Fibroblast of mammary gland (primary cell): ENCODE data around the gene ZNF805.

Experiments used
- DNase-seq: peaks from one replicate; pipeline ENCODE4 v3.0.0-alpha.2; 2010; ENCODE audit warnings: low read depth
- H3K4me3 ChIP-seq: 2 replicates; pipeline ENCODE4 v1.5.1; 2011; ENCODE audit warnings: low read depth, mild to moderate bottlenecking, low read length, moderate library complexity; ENCODE audit not compliant: control insufficient read depth
- TF ChIP-seq, protein P1 (sequence below): conservative IDR thresholded peaks from 2 replicates; pipeline ENCODE4 v1.5.1; 2011; ENCODE audit warnings: low read depth, low read length, inconsistent platforms; ENCODE audit not compliant: control insufficient read depth, insufficient read depth

Gene ZNF805

DNA sequence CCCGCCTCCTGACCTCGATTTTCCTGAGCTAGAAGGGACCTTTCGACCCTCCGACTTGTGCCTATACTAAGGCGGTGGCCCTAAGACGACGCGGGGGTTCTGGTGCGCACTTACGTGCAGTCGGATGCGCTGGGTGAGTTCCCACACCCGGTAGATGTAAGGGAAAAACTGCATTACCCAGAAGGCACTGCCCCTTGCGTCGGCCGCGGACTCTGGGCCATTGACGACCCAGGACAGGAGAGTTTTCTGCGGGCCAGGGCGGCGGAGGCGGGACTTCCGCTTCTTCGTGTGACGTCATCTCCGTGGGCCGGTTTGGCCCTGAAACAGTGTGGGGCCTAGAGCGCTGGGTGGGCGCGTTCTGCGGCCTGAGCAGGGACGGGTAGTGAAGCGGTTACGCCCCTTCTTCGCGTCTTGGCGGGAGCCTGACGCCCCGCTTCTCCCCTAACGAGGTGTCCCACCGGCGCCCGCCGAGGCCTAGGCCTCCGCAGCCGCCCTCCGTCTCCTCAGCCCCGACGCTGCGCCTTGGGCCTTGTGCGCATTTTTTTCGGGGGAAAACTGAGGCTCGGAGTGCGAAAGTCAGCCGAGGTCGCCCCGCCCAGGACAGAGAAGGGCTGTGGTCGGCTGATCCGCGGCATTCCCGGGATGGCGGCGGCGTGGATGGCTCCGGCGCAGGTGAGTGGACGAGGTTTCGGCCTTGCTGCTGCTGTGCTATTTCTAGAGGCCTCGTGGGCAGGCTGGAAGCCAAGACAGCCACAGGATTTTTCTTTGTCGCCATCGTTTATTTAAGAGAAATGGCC, 39.9 kb downstream of the ZNF805 start, which contains the start of gene ZNF460:
TSS of gene ZNF460 (plus strand) at position 321 of the 797 bp plus-strand sequence. CDS start at position 643, 322 bp downstream.
- peak within 1 kb of the TSS; percentile 64 for H3K4me3 ChIP-seq
- TF ChIP-seq, protein P1, sequence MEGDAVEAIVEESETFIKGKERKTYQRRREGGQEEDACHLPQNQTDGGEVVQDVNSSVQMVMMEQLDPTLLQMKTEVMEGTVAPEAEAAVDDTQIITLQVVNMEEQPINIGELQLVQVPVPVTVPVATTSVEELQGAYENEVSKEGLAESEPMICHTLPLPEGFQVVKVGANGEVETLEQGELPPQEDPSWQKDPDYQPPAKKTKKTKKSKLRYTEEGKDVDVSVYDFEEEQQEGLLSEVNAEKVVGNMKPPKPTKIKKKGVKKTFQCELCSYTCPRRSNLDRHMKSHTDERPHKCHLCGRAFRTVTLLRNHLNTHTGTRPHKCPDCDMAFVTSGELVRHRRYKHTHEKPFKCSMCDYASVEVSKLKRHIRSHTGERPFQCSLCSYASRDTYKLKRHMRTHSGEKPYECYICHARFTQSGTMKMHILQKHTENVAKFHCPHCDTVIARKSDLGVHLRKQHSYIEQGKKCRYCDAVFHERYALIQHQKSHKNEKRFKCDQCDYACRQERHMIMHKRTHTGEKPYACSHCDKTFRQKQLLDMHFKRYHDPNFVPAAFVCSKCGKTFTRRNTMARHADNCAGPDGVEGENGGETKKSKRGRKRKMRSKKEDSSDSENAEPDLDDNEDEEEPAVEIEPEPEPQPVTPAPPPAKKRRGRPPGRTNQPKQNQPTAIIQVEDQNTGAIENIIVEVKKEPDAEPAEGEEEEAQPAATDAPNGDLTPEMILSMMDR = no peak
- DNase-seq = peak; percentile 97

DNA sequence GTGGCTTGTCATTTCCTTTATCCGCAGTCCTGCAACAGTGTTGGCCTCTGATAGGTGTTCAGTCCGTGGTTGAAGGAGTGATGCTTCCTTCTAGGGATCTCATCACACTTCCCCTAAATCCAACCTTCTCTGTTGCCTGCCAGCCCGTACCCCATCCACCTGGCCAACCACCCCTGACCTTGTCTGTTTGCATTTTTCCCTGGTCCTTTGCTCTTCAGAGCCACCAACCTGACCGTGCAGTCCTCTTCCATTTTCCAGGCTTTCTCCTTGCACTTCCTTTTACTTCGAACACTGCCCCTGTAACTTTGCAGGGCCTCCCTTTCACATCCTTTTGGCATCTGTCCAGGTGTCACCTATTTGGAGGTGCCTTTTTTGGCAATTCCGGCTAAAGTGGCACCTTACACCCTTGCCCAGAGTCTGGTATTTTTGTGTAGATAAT, 40.5 kb downstream of the ZNF805 start:
- TF ChIP-seq, protein P1 = no peak
- peak overlapping the region; percentile 64 for H3K4me3 ChIP-seq
- DNase-seq = peak; percentile 7

DNA sequence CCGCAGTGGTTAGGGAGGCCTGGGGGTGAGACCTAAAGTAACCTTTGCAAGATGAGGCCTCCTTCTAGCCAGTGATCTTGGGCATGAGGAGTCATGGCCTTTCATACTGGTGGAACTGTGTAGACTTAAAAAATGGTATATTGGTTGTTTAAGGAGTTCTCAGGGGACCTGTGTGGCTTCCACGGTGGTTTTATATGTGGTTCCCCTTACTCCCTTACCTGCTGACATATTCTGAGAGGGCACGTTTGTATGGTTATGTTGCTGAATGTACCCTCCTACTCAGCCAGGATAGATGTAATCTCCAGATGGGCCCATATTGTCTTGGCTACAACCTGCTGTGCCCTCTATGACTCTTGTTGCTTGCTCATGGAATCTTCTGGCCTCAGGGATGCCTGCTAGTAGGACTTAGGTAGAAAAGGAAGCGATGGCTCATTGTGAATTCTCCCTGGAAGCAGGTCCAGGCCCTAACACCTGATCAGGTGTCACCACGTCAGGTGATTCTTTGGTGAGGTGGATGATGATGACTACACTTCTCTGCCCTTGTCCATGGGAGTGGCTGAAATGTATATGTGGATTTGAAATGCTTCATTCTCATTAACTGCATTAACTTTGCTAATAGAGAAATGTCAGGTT, 41.7 kb downstream of the ZNF805 start:
- TF ChIP-seq, protein P1 = no peak
- peak overlapping the region; percentile 21 for H3K4me3 ChIP-seq
- DNase-seq = no peak

DNA sequence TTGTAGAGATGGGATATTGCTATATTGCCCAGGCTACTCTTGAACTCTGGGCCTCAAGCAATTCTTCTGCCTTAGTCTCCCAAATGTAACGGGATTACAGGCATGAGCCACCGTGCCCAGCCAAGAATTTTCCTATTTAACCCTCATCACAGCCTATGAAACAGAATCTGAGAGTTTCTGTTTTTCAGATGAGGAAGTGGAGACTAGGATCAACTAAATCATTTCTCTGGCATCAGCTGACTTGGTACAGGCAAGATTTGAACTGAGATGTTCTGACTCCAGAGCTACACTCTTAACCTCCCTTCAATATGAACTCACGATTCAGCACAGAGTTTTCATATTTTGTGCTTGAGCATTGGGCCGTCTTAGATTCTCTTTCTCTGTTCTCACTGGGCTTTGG, 47.9 kb downstream of the ZNF805 start:
- no peak overlapping the region for H3K4me3 ChIP-seq
- TF ChIP-seq, protein P1 = no peak
- DNase-seq = no peak

DNA sequence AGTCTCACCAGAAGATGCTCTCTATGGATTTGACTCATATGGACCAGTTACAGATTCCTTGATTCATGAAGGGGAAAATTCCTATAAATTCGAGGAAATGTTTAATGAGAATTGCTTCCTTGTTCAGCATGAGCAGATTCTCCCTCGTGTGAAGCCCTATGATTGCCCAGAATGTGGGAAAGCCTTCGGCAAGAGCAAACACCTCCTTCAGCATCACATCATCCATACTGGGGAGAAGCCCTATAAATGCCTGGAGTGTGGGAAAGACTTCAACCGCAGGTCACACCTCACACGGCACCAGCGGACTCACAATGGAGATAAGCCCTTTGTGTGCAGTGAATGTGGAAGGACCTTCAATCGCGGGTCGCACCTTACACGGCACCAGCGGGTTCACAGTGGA, 50.5 kb downstream of the ZNF805 start:
- no peak for DNase-seq
- no peak overlapping the region for H3K4me3 ChIP-seq
- TF ChIP-seq, protein P1 = no peak

DNA sequence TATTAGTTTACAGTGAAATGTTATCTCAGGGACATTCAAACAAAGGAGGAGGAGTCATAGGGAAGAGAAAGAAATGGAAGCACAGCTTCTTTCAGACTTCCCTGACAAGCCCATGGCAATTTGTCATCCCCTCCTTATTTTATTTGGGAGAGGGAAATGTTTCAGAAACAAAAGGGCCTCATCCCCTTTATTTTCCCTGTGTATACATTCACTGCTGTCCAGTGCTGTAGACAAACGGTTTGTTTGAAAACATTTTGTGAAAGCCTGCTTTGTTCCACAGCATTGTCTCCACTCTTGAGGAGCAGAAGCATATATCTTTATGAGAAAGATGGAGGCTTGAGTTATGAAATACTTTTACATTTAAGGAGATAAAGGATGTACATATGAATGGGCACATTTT, 52.1 kb downstream of the ZNF805 start:
- H3K4me3 ChIP-seq = no peak overlapping the region
- TF ChIP-seq, protein P1 = no peak
- DNase-seq = no peak
